Thyroid gland (tissue), 4 donors: ENCODE data around the gene DPP8. TPM values are rescaled to one million over a fixed set of nuclear protein-coding genes. Genes with fewer than 3 reads are reported as not detected.
"Not testable (repeated sequence)": the region's sequence is repeated elsewhere in the genome, so short reads cannot be mapped to it uniquely, and the experiment has no call there.

Experiments
- DNase-seq, 2 donors: peaks; one replicate each; pipeline ENCODE4 v3.0.0-alpha.2; 2019
- H3K27ac ChIP-seq, 3 donors: fragments of 200-600 bp; sonication (generic); 1 replicate in 2 of 3; 2 replicates in 1 of 3; pipeline ENCODE4 v1.5.1; 2016 to 2019; ENCODE audit warnings: mild to moderate bottlenecking in 1 of 3, moderate library complexity in 1 of 3
- H3K27me3 ChIP-seq: fragments of 200-600 bp; sonication (generic); one replicate; pipeline ENCODE4 v1.5.1; 2019
- H3K36me3 ChIP-seq, 2 donors: fragments of 200-600 bp; sonication (generic); one replicate each; pipeline ENCODE4 v1.5.1; 2016 to 2019
- H3K4me1 ChIP-seq, 2 donors: fragments of 200-600 bp; sonication (generic); one replicate each; pipeline ENCODE4 v1.5.1; 2017 to 2019
- H3K4me3 ChIP-seq, 3 donors: fragments of 200-600 bp; sonication (generic); replicated peaks in 1 of 3; 1 replicate in 2 of 3; 2 replicates in 1 of 3; pipeline ENCODE4 v1.5.1; 2016; ENCODE audit warnings: mild to moderate bottlenecking in 1 of 3
- H3K9me3 ChIP-seq: fragments of 200-600 bp; sonication (generic); one replicate; pipeline ENCODE4 v1.5.1; 2017
- POLR2A ChIP-seq, 2 donors: fragments of 450-650 bp; IDR thresholded peaks; one replicate each; pipeline ENCODE4 v1.6.1; 2017; ENCODE audit warnings: antibody characterized with exemption in 2 of 2, mild to moderate bottlenecking in 2 of 2, moderate library complexity in 1 of 2
- WGBS, 2 donors: methylation state at CpG; one replicate each; pipeline ENCODE4 v1.1.5; 2017; 5-methylcytosine and 5-hydroxymethylcytosine counted together
- intact Hi-C: fragments of 100-400 bp; cut with DNase I; formaldehyde crosslinking; loops from one replicate; pipeline ENCODE4 v1.15.1; 2023
- total RNA-seq, 4 donors: library from RNA; depleted of rRNA; stranded (reverse); fragments of >200 nt; gene quantifications; one replicate each; pipeline ENCODE4 v1.2.3, GENCODE V29; 2016
- TF ChIP-seq, protein P1 (sequence below), 6 experiments: fragments of 200-600 bp in 3 of 6; fragments of 450-650 bp in 3 of 6; sonication (generic) in 3 of 6; IDR thresholded peaks; one replicate each; pipeline ENCODE4 v1.5.1; 2016 to 2019; ENCODE audit warnings: antibody characterized with exemption in 6 of 6, mild to moderate bottlenecking in 2 of 6, inconsistent platforms in 1 of 6, moderate library complexity in 1 of 6

DPP8 gene
- total RNA-seq, 4 donors from 2014 or later = 44.8 to 53.5 (median 52.3) TPM

DNA sequence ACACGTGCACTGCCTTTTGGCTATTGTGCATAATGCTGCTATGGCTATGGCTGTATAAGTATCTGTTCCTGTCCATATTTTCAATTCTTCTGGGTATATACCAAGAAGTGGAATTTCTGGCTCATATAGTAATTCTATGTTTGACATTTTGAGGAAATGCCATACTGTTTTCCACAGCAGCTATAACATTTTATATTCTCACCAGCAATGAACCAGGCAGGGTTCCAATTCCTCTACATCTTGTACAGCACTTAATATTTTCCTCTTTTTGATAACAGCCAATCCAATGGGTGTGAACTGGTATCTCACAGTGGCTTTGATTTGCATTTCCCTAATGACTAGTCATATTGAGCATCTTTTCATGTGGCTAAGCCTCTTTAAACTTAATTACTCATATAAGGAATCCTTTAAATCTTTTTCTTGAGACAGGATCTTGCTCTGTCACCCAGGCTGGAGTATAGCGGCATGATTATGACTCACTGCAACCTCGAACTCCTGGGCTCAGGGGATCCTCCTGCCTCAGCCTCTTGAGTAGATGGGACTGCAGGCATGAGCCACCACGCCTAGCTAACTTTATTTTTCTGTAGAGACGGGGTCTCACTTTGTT is 56.6 kb downstream of the DPP8 start:
- no peaks in the 10 kb centered on the region for H3K9me3 ChIP-seq
- H3K4me3 ChIP-seq = no peak overlapping the region
- intact Hi-C loops = no loop called here
- H3K27ac ChIP-seq = no peak overlapping the region
- peaks cover 56 to 73% of the 10 kb centered on the region in 2 donors for H3K36me3 ChIP-seq
- no peak for TF ChIP-seq POLR2A (IDR thresholded peaks at IDR 0.05)
- TF ChIP-seq, protein P1, sequence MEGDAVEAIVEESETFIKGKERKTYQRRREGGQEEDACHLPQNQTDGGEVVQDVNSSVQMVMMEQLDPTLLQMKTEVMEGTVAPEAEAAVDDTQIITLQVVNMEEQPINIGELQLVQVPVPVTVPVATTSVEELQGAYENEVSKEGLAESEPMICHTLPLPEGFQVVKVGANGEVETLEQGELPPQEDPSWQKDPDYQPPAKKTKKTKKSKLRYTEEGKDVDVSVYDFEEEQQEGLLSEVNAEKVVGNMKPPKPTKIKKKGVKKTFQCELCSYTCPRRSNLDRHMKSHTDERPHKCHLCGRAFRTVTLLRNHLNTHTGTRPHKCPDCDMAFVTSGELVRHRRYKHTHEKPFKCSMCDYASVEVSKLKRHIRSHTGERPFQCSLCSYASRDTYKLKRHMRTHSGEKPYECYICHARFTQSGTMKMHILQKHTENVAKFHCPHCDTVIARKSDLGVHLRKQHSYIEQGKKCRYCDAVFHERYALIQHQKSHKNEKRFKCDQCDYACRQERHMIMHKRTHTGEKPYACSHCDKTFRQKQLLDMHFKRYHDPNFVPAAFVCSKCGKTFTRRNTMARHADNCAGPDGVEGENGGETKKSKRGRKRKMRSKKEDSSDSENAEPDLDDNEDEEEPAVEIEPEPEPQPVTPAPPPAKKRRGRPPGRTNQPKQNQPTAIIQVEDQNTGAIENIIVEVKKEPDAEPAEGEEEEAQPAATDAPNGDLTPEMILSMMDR (IDR thresholded peaks at IDR 0.05) = no peak
- no peaks in the 10 kb centered on the region for H3K27me3 ChIP-seq
- 93 to 94% methylated on average over 5 of the region's 5 CpGs for WGBS, 2 donors
- H3K4me1 ChIP-seq = no peaks in the 10 kb centered on the region
- DNase-seq = no peak

DNA sequence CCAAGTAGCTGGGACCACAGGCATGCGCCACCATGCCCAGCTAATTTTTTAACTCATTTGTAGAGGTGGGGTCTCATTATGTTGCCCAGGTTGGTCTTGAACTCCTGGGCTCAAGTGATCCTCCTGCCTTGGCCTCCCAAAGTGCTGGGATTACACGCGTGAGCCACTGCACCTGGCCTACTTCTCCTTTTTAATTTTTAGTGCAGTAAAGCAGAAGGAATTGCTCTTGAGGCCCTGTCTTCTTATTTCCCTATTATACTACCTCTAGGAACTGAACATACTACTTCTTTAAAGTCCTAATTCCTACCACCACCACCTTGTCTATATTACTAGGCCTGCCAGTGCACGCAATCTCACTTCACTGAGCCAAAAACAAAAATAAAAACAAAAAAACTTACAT is 62.2 kb downstream of the DPP8 start:
- H3K27me3 ChIP-seq, H3K27ac ChIP-seq, intact Hi-C loops, H3K4me3 ChIP-seq, H3K4me1 ChIP-seq, H3K9me3 ChIP-seq, DNase-seq: not testable (repeated sequence)
- H3K36me3 ChIP-seq = peaks cover 53 to 57% of the 10 kb centered on the region in 2 donors
- 98 to 99% methylated on average over 4 of the region's 4 CpGs for WGBS, 2 donors

DNA sequence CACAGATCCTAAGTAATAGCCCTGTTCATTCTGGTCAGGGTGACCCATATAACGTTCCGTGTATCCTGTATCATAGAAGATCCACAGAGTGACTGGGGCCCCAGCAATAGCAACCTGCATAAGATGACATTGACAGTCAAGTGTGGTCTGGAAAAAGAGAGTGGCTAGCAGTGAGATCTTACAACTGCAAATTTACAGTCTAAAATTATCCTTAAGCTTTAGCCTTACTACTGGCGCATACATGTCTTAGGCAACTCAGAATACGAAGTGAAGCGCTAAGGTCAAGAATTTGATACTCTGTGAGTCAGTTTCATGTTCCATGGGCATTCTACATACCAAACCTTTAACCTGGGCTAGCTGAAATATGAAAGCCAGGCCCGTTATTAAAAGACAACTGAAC is 65.5 kb downstream of the DPP8 start:
- peaks cover 39 to 41% of the 10 kb centered on the region in 2 donors for H3K36me3 ChIP-seq

DNA sequence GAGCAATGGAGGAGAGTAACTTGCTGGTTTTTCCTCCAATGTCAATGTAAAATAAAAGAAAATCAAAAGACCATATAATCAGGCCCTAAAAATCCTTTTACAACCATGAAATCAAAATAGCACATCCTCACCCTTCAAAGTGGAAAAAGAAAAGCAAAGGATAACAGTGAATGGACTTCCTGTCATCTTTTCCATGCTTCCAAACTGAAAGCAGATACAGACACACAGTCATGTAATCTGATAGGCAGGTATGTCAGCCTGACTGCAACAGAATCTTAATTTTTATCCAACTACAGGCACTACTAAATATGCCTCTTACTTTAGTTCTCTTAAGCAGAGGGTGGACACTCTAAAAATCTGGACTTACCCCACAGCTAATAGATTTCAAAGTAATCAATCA is 66.9 kb downstream of the DPP8 start:
- intact Hi-C loops = no loop called here
- H3K27ac ChIP-seq = no peak overlapping the region
- no peaks in the 10 kb centered on the region for H3K4me1 ChIP-seq
- no peak overlapping the region for H3K4me3 ChIP-seq
- no peaks in the 10 kb centered on the region for H3K9me3 ChIP-seq
- peaks cover 30 to 31% of the 10 kb centered on the region in 2 donors for H3K36me3 ChIP-seq
- DNase-seq = no peak
- H3K27me3 ChIP-seq = no peaks in the 10 kb centered on the region
- TF ChIP-seq POLR2A (IDR thresholded peaks at IDR 0.05) = no peak
- TF ChIP-seq, protein P1 (IDR thresholded peaks at IDR 0.05) = no peak

More for the DNA sequence above, 65.5 kb downstream of the DPP8 start:
- TF ChIP-seq, protein P1 (IDR thresholded peaks at IDR 0.05) = no peak
- no peak for TF ChIP-seq POLR2A (IDR thresholded peaks at IDR 0.05)
- no peaks in the 10 kb centered on the region for H3K27me3 ChIP-seq
- DNase-seq = no peak
- no peaks in the 10 kb centered on the region for H3K9me3 ChIP-seq
- H3K27ac ChIP-seq = no peak overlapping the region
- intact Hi-C loops = no loop called here
- no peak overlapping the region for H3K4me3 ChIP-seq
- no peaks in the 10 kb centered on the region for H3K4me1 ChIP-seq
- 97% methylated on average over 6 of the region's 6 CpGs for WGBS, 2 donors

DNA sequence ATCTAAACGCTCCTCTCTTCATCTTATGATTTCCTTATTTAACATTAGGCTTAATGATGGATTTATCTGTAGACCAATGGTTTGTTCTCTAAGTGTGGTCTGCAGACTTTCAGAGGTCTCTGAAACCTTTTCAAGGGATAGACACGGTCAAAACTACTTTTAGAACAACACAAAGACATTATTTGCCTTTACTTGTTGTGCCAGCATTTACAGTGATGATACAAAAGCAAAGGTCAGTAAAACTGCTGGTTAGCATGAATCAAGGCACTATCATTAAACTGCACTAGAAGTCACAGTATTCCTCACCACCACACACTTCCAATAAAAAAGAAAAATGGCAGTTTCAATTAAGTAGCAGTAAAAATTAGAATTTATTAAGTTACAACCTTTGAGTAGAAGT is 70.3 kb downstream of the DPP8 start:
- Histone ChIP-seq H3K9me3 (no peaks in the 10 kb centered on the region), H3K27ac (no peak overlapping the region), H3K4me1 (no peaks in the 10 kb centered on the region), H3K36me3 (peaks cover 19 to 20% of the 10 kb centered on the region in 2 donors), H3K4me3 (no peak overlapping the region), H3K27me3 (no peaks in the 10 kb centered on the region)
- intact Hi-C loops = no loop called here
- 91 to 96% methylated on average over 2 of the region's 2 CpGs for WGBS, 2 donors
- no peak for TF ChIP-seq POLR2A (IDR thresholded peaks at IDR 0.05)
- TF ChIP-seq, protein P1 (IDR thresholded peaks at IDR 0.05) = no peak
- DNase-seq = no peak
